Measurements from ENCODE around the gene PIK3C2A. TPM values are rescaled to one million over a fixed set of nuclear protein-coding genes. Genes with fewer than 3 reads are reported as not detected.
"Not testable (repeated sequence)": the region's sequence is repeated elsewhere in the genome, so short reads cannot be mapped to it uniquely, and the experiment has no call there.

PIK3C2A gene
- total RNA-seq, 4 donors from 2014 or later, result 94.0 to 207 (median 132) TPM

GRCh38 chr11:17250561-17251350 is 43.0 kb upstream of the PIK3C2A start:
- no peak overlapping the region for H3K27ac ChIP-seq
- no peaks in the 10 kb centered on the region for H3K36me3 ChIP-seq
- DNase-seq, result no peak
- no peaks in the 10 kb centered on the region for H3K9me3 ChIP-seq
- TF ChIP-seq POLR2A (IDR thresholded peaks at IDR 0.05) (no peak), CTCF (IDR thresholded peaks at IDR 0.05) (no peak)
- no peaks in the 10 kb centered on the region for H3K27me3 ChIP-seq
- intact Hi-C loops (cut with DNase I), result no loop called here
- H3K4me3 ChIP-seq (replicated peaks in 1 of 3), result no peak overlapping the region
- H3K4me1 ChIP-seq, result no peaks in the 10 kb centered on the region

- intact Hi-C loops (cut with DNase I), result no loop called here
- no peaks in the 10 kb centered on the region for H3K4me1 ChIP-seq
- no peak overlapping the region for H3K4me3 ChIP-seq (replicated peaks in 1 of 3)
- no peak for TF ChIP-seq POLR2A (IDR thresholded peaks at IDR 0.05)
- TF ChIP-seq CTCF (IDR thresholded peaks at IDR 0.05), result no peak
- DNase-seq, result no peak
- no peaks in the 10 kb centered on the region for H3K9me3 ChIP-seq
- H3K27me3 ChIP-seq, result no peaks in the 10 kb centered on the region
- WGBS, 2 donors, result 72 to 78% methylated on average over 2 of the region's 2 CpGs
- no peaks in the 10 kb centered on the region for H3K36me3 ChIP-seq
- H3K27ac ChIP-seq, result no peak overlapping the region
These were observed 36.3 kb upstream of the PIK3C2A start for GRCh38 chr11:17244046-17244445.

GRCh38 chr11:17242954-17243353 is 35.2 kb upstream of the PIK3C2A start:
- H3K36me3 ChIP-seq; H3K9me3 ChIP-seq; H3K27ac ChIP-seq; H3K27me3 ChIP-seq; H3K4me1 ChIP-seq; DNase-seq; intact Hi-C loops (cut with DNase I); H3K4me3 ChIP-seq (replicated peaks in 1 of 3): not testable (repeated sequence)
- WGBS, 2 donors, result 92 to 95% methylated on average over 4 of the region's 4 CpGs

- H3K36me3 ChIP-seq, result no peaks in the 10 kb centered on the region
- H3K27me3 ChIP-seq, result no peaks in the 10 kb centered on the region
- H3K4me1 ChIP-seq, result no peaks in the 10 kb centered on the region
- no peaks in the 10 kb centered on the region for H3K9me3 ChIP-seq
- no peak for DNase-seq
- intact Hi-C loops (cut with DNase I), result no loop called here
- no peak overlapping the region for H3K4me3 ChIP-seq (replicated peaks in 1 of 3)
- TF ChIP-seq POLR2A (IDR thresholded peaks at IDR 0.05) (no peak), CTCF (IDR thresholded peaks at IDR 0.05) (no peak)
- H3K27ac ChIP-seq, result no peak overlapping the region
These were observed 33.0 kb upstream of the PIK3C2A start for GRCh38 chr11:17240780-17241179.

GRCh38 chr11:17239927-17240326 is 32.1 kb upstream of the PIK3C2A start:
- not testable (repeated sequence) for H3K9me3 ChIP-seq; H3K27me3 ChIP-seq; H3K4me3 ChIP-seq (replicated peaks in 1 of 3); H3K4me1 ChIP-seq; H3K36me3 ChIP-seq; DNase-seq; H3K27ac ChIP-seq
- intact Hi-C loops (cut with DNase I), result loop anchor here (10.0 kb wide), 1 partner anchor 265 kb away; no protein-coding TSS in a partner anchor
- WGBS, 2 donors, result 82 to 83% methylated on average over 4 of the region's 4 CpGs

GRCh38 chr11:17238377-17238776 is 30.6 kb upstream of the PIK3C2A start:
- DNase-seq, result no peak
- H3K9me3 ChIP-seq, result no peaks in the 10 kb centered on the region
- H3K4me1 ChIP-seq, result no peaks in the 10 kb centered on the region
- intact Hi-C loops (cut with DNase I), result loop anchor here (10.0 kb wide), 1 partner anchor 266 kb away; no protein-coding TSS in a partner anchor
- H3K4me3 ChIP-seq (replicated peaks in 1 of 3), result no peak overlapping the region
- 64 to 72% methylated on average over 3 of the region's 3 CpGs for WGBS, 2 donors
- H3K27ac ChIP-seq, result no peak overlapping the region
- H3K36me3 ChIP-seq, result no peaks in the 10 kb centered on the region
- no peak for TF ChIP-seq CTCF (IDR thresholded peaks at IDR 0.05)
- no peak for TF ChIP-seq POLR2A (IDR thresholded peaks at IDR 0.05)
- no peaks in the 10 kb centered on the region for H3K27me3 ChIP-seq
